ENCODE results near the gene TRIM71. TPM values are rescaled to one million over a fixed set of nuclear protein-coding genes. Genes with fewer than 3 reads are reported as not detected.

TRIM71 gene
- total RNA-seq, 1 donor from 2014 or later = 17.2 TPM

GRCh38 chr3:32818229-32818969 is 602 bp downstream of the TRIM71 start:
- Mint-ChIP-seq H3K4me1 (ENCODE audit: low read depth, unreplicated experiment) (peaks cover 25% of the 10 kb centered on the region), H3K27me3 (ENCODE audit: low read depth, unreplicated experiment) (no peaks in the 10 kb centered on the region), H3K9me3 (ENCODE audit: unreplicated experiment) (no peaks in the 10 kb centered on the region), H3K4me3 (ENCODE audit: unreplicated experiment) (peak overlapping the region; percentile 100), H3K27ac (ENCODE audit: unreplicated experiment) (peak overlapping the region; percentile 99), H3K36me3 (ENCODE audit: low read depth, unreplicated experiment) (peaks cover 9% of the 10 kb centered on the region)
- no peak overlapping the region for H3K27ac ChIP-seq (ENCODE audit: low read depth, low read length)
- DNase-seq (ENCODE audit: low read depth) = no peak
- H2AFZ ChIP-seq (ENCODE audit: low read depth, low read length) = peak overlapping the region; percentile 41
- H3K27me3 ChIP-seq (ENCODE audit: insufficient read depth, low read length) = peaks cover 76% of the 10 kb centered on the region
- TF ChIP-seq EZH2 (IDR thresholded peaks at IDR 0.05; ENCODE audit: insufficient read depth, low read length) (peak; percentile 96), CTCF (IDR thresholded peaks at IDR 0.05; ENCODE audit: insufficient read depth, low read depth, low read length) (no peak)
- peak overlapping the region; percentile 85 for H3K4me2 ChIP-seq (ENCODE audit: low read length)
- H3K4me1 ChIP-seq (ENCODE audit: insufficient read depth, low read length) = peaks cover 4% of the 10 kb centered on the region
- H3K4me3 ChIP-seq (ENCODE audit: insufficient read depth, low read depth, low read length) = no peak overlapping the region
- FAIRE-seq = no peak
- no peak overlapping the region for H3K9ac ChIP-seq (ENCODE audit: low read length)
- no peaks in the 10 kb centered on the region for H3K36me3 ChIP-seq (ENCODE audit: insufficient read depth, low read length)
- no peaks in the 10 kb centered on the region for H3K79me2 ChIP-seq (ENCODE audit: insufficient read depth, low read length)
- H3K9me3 ChIP-seq (ENCODE audit: insufficient read depth, low read depth, low read length) = peaks cover 15% of the 10 kb centered on the region
- H4K20me1 ChIP-seq (ENCODE audit: insufficient read depth, low read length) = no peaks in the 10 kb centered on the region

GRCh38 chr3:32818970-32819511 is 1.2 kb downstream of the TRIM71 start:
- Histone ChIP-seq H3K9ac (ENCODE audit: low read length) (no peak overlapping the region), H4K20me1 (ENCODE audit: insufficient read depth, low read length) (no peaks in the 10 kb centered on the region), H3K79me2 (ENCODE audit: insufficient read depth, low read length) (no peaks in the 10 kb centered on the region), H3K9me3 (ENCODE audit: insufficient read depth, low read depth, low read length) (peaks cover 15% of the 10 kb centered on the region), H3K27me3 (ENCODE audit: insufficient read depth, low read length) (peaks cover 78% of the 10 kb centered on the region), H3K4me2 (ENCODE audit: low read length) (peak overlapping the region; percentile 85), H3K36me3 (ENCODE audit: insufficient read depth, low read length) (no peaks in the 10 kb centered on the region), H3K27ac (ENCODE audit: low read depth, low read length) (no peak overlapping the region), H2AFZ (ENCODE audit: low read depth, low read length) (peak overlapping the region; percentile 32), H3K4me3 (ENCODE audit: insufficient read depth, low read depth, low read length) (no peak overlapping the region), H3K4me1 (ENCODE audit: insufficient read depth, low read length) (peaks cover 4% of the 10 kb centered on the region)
- peaks cover 9% of the 10 kb centered on the region for H3K36me3 Mint-ChIP-seq (ENCODE audit: low read depth, unreplicated experiment)
- H3K27ac Mint-ChIP-seq (ENCODE audit: unreplicated experiment) = peak overlapping the region; percentile 99
- peak overlapping the region; percentile 100 for H3K4me3 Mint-ChIP-seq (ENCODE audit: unreplicated experiment)
- DNase-seq (ENCODE audit: low read depth) = no peak
- no peaks in the 10 kb centered on the region for H3K27me3 Mint-ChIP-seq (ENCODE audit: low read depth, unreplicated experiment)
- H3K9me3 Mint-ChIP-seq (ENCODE audit: unreplicated experiment) = no peaks in the 10 kb centered on the region
- H3K4me1 Mint-ChIP-seq (ENCODE audit: low read depth, unreplicated experiment) = peaks cover 22% of the 10 kb centered on the region
- FAIRE-seq = no peak
- TF ChIP-seq EZH2 (IDR thresholded peaks at IDR 0.05; ENCODE audit: insufficient read depth, low read length) = no peak
- no peak for TF ChIP-seq CTCF (IDR thresholded peaks at IDR 0.05; ENCODE audit: insufficient read depth, low read depth, low read length)

Data from astrocyte (in vitro differentiated cells and primary cell).